ENCODE data around the gene SRRM4. TPM values are rescaled to one million over a fixed set of nuclear protein-coding genes. Genes with fewer than 3 reads are reported as not detected.

The SRRM4 gene, protein sequence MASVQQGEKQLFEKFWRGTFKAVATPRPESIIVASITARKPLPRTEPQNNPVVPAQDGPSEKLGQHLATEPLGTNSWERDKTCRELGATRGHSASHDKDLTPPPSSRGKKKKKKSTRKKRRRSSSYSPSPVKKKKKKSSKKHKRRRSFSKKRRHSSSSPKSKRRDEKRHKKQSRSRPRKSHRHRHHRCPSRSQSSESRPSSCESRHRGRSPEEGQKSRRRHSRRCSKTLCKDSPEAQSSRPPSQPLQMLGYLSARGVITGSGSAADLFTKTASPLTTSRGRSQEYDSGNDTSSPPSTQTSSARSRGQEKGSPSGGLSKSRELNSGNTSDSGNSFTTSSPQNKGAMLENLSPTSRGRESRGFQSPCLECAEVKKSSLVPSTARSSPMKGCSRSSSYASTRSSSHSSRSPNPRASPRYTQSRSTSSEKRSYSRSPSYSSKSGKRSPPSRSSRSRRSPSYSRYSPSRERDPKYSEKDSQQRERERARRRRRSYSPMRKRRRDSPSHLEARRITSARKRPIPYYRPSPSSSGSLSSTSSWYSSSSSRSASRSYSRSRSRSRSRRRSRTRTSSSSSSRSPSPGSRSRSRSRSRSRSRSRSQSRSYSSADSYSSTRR
- total RNA-seq = 0.14 and 0.21 TPM in 2 replicates
- 0.46 and 0.92 TPM in 2 replicates for polyA plus RNA-seq

- Histone ChIP-seq H3K9me3 (ENCODE audit: low read depth) (no peaks in the 10 kb centered on the region), H3K27me3 (peaks cover 71% of the 10 kb centered on the region), H3K4me1 (ENCODE audit: low read depth) (peaks cover 5% of the 10 kb centered on the region), H3K27ac (no peak within 1 kb of the TSS), H3K4me3 (peak within 1 kb of the TSS; percentile 38), H3K36me3 (no peaks in the 10 kb centered on the region)
- peak in 1 of 2 donors; percentile 90 for DNase-seq (ENCODE audit: low read depth in 1 of 2, low spot score in 1 of 2)
- TF ChIP-seq, protein P1, sequence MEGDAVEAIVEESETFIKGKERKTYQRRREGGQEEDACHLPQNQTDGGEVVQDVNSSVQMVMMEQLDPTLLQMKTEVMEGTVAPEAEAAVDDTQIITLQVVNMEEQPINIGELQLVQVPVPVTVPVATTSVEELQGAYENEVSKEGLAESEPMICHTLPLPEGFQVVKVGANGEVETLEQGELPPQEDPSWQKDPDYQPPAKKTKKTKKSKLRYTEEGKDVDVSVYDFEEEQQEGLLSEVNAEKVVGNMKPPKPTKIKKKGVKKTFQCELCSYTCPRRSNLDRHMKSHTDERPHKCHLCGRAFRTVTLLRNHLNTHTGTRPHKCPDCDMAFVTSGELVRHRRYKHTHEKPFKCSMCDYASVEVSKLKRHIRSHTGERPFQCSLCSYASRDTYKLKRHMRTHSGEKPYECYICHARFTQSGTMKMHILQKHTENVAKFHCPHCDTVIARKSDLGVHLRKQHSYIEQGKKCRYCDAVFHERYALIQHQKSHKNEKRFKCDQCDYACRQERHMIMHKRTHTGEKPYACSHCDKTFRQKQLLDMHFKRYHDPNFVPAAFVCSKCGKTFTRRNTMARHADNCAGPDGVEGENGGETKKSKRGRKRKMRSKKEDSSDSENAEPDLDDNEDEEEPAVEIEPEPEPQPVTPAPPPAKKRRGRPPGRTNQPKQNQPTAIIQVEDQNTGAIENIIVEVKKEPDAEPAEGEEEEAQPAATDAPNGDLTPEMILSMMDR (IDR thresholded peaks at IDR 0.05; ENCODE audit: low read depth, low read length) = no peak
These were observed at the start of gene SRRM4 for GRCh38 chr12:118981285-118982211. SRRM4 (plus strand) TSS chr12:118981541; CDS start chr12:118981883, 342 bp downstream.

DNA sequence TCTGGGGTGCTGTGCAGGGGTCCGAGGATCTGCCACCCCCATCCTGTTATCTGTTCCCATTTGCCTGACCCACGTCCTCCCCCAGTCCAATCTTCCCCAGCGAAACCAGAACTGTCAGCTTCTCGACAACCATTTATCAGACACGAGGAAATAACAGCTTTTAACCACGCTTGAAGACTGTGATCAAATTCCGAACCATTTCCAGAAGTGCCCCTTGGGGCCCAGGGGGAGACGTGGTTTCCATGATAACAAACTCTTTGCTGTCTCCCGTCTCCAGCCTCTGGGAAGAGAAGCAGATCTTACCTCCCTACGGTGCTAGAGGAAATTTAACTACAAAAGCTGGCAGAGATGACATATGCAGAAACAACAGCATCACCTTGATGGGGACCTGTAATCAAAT lies 35.1 kb upstream of the SRRM4 start:
- no peak for DNase-seq (ENCODE audit: low read depth in 1 of 2, low spot score in 1 of 2)
- no peaks in the 10 kb centered on the region for H3K9me3 ChIP-seq (ENCODE audit: low read depth)
- H3K36me3 ChIP-seq = no peaks in the 10 kb centered on the region
- H3K4me3 ChIP-seq = no peak overlapping the region
- H3K4me1 ChIP-seq (ENCODE audit: low read depth) = no peaks in the 10 kb centered on the region
- no peak overlapping the region for H3K27ac ChIP-seq
- TF ChIP-seq, protein P1 (IDR thresholded peaks at IDR 0.05; ENCODE audit: low read depth, low read length) = no peak
- H3K27me3 ChIP-seq = no peaks in the 10 kb centered on the region

GRCh38 chr12:118958520-118958919 lies 22.8 kb upstream of the SRRM4 start:
- Histone ChIP-seq H3K4me3 (no peak overlapping the region), H3K27me3 (no peaks in the 10 kb centered on the region), H3K36me3 (no peaks in the 10 kb centered on the region), H3K4me1 (ENCODE audit: low read depth) (no peaks in the 10 kb centered on the region), H3K9me3 (ENCODE audit: low read depth) (no peaks in the 10 kb centered on the region), H3K27ac (no peak overlapping the region)
- TF ChIP-seq, protein P1 (IDR thresholded peaks at IDR 0.05; ENCODE audit: low read depth, low read length) = no peak
- peak in 1 of 2 donors; percentile 8 for DNase-seq (ENCODE audit: low read depth in 1 of 2, low spot score in 1 of 2)

DNA sequence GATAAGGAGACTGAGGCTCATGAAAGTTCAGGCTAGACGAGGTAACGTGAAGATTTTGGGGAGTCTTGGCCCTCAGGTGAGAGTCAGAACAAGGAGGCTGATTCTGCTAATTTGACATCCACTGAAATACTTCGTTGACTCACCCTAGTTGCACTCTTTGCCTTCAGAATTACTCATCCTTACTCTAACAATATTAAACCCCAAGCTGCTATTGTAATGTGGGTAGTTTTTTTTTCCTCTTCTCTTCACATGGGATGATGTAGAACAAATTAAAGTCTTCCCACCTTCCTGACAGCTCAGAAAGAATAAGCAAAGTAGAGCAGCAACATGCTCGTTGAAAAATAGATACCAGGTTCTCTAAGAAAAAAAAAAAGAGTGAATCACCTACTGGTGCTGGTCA lies 22.0 kb upstream of the SRRM4 start:
- Histone ChIP-seq H3K27ac (no peak overlapping the region), H3K9me3 (ENCODE audit: low read depth) (no peaks in the 10 kb centered on the region), H3K4me1 (ENCODE audit: low read depth) (no peaks in the 10 kb centered on the region), H3K36me3 (no peaks in the 10 kb centered on the region), H3K4me3 (no peak overlapping the region), H3K27me3 (no peaks in the 10 kb centered on the region)
- TF ChIP-seq, protein P1 (IDR thresholded peaks at IDR 0.05; ENCODE audit: low read depth, low read length) = no peak
- no peak for DNase-seq (ENCODE audit: low read depth in 1 of 2, low spot score in 1 of 2)

- Histone ChIP-seq H3K27me3 (no peaks in the 10 kb centered on the region), H3K4me3 (no peak overlapping the region), H3K36me3 (no peaks in the 10 kb centered on the region), H3K27ac (no peak overlapping the region), H3K9me3 (ENCODE audit: low read depth) (no peaks in the 10 kb centered on the region), H3K4me1 (ENCODE audit: low read depth) (no peaks in the 10 kb centered on the region)
- no peak for DNase-seq (ENCODE audit: low read depth in 1 of 2, low spot score in 1 of 2)
- TF ChIP-seq, protein P1 (IDR thresholded peaks at IDR 0.05; ENCODE audit: low read depth, low read length) = no peak
These were observed 21.3 kb upstream of the SRRM4 start for GRCh38 chr12:118959985-118960560.
